GM23338 (cell line): Measurements from ENCODE around the gene NCAPD2.

Experiments used
- CREB1 ChIP-seq: fragments of 250-450 bp; sonication (Bioruptor Pico); IDR thresholded peaks from 2 replicates; pipeline ENCODE4 v1.5.0; 2020; ENCODE audit warnings: low read depth, mild to moderate bottlenecking, moderate library complexity
- ETS1 ChIP-seq: IDR thresholded peaks from 2 replicates; pipeline ENCODE4 v1.6.1; 2016; ENCODE audit warnings: antibody characterized with exemption
- EZH2 ChIP-seq: fragments of 200-600 bp; sonication (generic); IDR thresholded peaks from one replicate; pipeline ENCODE4 v1.8.0; 2017; ENCODE audit warnings: antibody characterized with exemption, mild to moderate bottlenecking, low read depth; ENCODE audit not compliant: unreplicated experiment
- EZH2phosphoT487 ChIP-seq: fragments of 200-600 bp; sonication (generic); IDR thresholded peaks from one replicate; pipeline ENCODE4 v1.8.1; 2018; ENCODE audit warnings: antibody characterized with exemption; ENCODE audit not compliant: unreplicated experiment
- JUNB ChIP-seq: IDR thresholded peaks from one replicate; pipeline ENCODE4 v1.6.1; 2016; ENCODE audit warnings: antibody characterized with exemption; ENCODE audit not compliant: unreplicated experiment
- NANOG ChIP-seq: IDR thresholded peaks from 2 replicates; pipeline ENCODE4 v1.6.1; 2016; ENCODE audit warnings: antibody characterized with exemption, borderline replicate concordance
- POLR2AphosphoS5 ChIP-seq: IDR thresholded peaks from 2 replicates; pipeline ENCODE4 v1.6.1; 2016; ENCODE audit warnings: antibody characterized with exemption, low read depth
- REST ChIP-seq: IDR thresholded peaks from one replicate; pipeline ENCODE4 v1.6.1; 2018; ENCODE audit warnings: antibody characterized with exemption; ENCODE audit not compliant: unreplicated experiment
- STAT1 ChIP-seq: IDR thresholded peaks from one replicate; pipeline ENCODE4 v1.6.1; 2016; ENCODE audit warnings: antibody characterized with exemption; ENCODE audit not compliant: unreplicated experiment
- ZNF114 ChIP-seq: fragments of 250-450 bp; sonication (Bioruptor Pico); IDR thresholded peaks from 2 replicates; pipeline ENCODE4 v1.5.0; 2020; ENCODE audit warnings: mild to moderate bottlenecking, moderate library complexity
- ZNF331 ChIP-seq: fragments of 250-450 bp; sonication (Bioruptor Pico); IDR thresholded peaks from 2 replicates; pipeline ENCODE4 v1.5.0; 2020; ENCODE audit warnings: low read depth, mild to moderate bottlenecking, moderate library complexity
- TF ChIP-seq, protein P1 (sequence below), 2 experiments: fragments of 200-600 bp in 1 of 2; sonication (generic) in 1 of 2; conservative IDR thresholded peaks; 2 replicates each; pipeline versions ENCODE4 v1.5.1 to v1.6.1; 2016 to 2017; ENCODE audit warnings: antibody characterized with exemption in 2 of 2, low read depth in 2 of 2, mild to moderate bottlenecking in 2 of 2, moderate library complexity in 1 of 2

DNA sequence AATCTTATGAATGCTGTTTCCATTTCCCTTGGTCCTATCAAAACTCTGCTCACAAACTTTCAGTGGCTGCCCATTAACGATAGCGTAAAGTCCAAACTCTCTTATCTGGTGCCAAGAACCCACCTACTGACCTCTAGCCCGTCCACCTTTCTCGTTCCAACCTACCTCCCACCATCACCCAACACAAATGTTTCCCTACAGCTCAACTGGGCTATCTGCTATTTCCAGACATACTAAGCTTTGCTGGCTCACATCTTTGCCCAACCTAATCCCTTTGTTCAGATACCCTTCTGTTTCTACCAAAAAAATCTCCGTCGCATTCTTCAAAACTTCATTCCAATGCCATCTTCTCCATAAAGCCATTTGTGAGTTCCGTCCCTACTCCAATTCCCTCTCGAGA, 81.7 kb downstream of the NCAPD2 start:
- TF ChIP-seq, protein P1, sequence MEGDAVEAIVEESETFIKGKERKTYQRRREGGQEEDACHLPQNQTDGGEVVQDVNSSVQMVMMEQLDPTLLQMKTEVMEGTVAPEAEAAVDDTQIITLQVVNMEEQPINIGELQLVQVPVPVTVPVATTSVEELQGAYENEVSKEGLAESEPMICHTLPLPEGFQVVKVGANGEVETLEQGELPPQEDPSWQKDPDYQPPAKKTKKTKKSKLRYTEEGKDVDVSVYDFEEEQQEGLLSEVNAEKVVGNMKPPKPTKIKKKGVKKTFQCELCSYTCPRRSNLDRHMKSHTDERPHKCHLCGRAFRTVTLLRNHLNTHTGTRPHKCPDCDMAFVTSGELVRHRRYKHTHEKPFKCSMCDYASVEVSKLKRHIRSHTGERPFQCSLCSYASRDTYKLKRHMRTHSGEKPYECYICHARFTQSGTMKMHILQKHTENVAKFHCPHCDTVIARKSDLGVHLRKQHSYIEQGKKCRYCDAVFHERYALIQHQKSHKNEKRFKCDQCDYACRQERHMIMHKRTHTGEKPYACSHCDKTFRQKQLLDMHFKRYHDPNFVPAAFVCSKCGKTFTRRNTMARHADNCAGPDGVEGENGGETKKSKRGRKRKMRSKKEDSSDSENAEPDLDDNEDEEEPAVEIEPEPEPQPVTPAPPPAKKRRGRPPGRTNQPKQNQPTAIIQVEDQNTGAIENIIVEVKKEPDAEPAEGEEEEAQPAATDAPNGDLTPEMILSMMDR (conservative IDR thresholded peaks at IDR 0.05; ENCODE audit: low read depth in 2 of 2): no peak
- TF ChIP-seq ZNF331 (CRISPR knock-in tag) (no peak), EZH2phosphoT487 (no peak), CREB1 (CRISPR knock-in tag) (no peak), REST (no peak), POLR2AphosphoS5 (no peak), EZH2 (no peak), NANOG (no peak), STAT1 (no peak), ZNF114 (CRISPR knock-in tag) (no peak), JUNB (no peak), ETS1 (no peak)
